ENCODE results near the gene C2CD4A. TPM values are rescaled to one million over a fixed set of nuclear protein-coding genes. Genes with fewer than 3 reads are reported as not detected.

The C2CD4A gene
- total RNA-seq, 1 experiment from 2014 or later, result not detected

- no peaks in the 10 kb centered on the region; the same call in none of the 2 replicates for H3K27me3 ChIP-seq (replicated peaks)
- H3K36me3 ChIP-seq, result no peaks in the 10 kb centered on the region
- no peak overlapping the region for H3K4me3 ChIP-seq
- no peak overlapping the region for H3K27ac ChIP-seq
- no peaks in the 10 kb centered on the region for H3K9me3 ChIP-seq (replicated peaks)
- no peak for DNase-seq (ENCODE audit: low read depth in 1 of 2, low spot score in 2 of 2)
- H3K4me1 ChIP-seq (replicated peaks), result 0 out of 2 replicates have a peak, but pooled peaks cover 4% of the 10 kb centered on the region
Observed at GRCh38 chr15:62099094-62099601, 32.4 kb downstream of the C2CD4A start.

DNA sequence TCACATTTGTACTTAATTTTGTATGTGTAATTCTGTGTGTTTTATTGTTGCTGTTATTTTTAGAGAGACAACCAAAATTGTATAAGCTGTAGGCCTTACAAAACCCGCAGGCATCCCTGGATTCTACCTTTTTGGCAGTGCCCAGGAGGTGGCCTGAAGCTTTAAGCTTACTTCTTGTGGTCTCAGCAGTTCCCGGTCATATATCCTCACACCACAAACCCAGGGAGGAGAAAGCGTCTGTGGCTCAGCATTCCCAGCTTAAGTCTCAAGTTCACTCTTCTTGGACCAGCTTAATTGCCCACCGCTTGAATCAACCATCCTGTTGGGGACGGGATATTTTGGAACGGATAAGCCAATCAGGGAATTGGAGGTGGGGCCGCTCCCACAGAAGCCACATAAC, 36.7 kb downstream of the C2CD4A start:
- Histone ChIP-seq H3K9me3 (replicated peaks) (no peaks in the 10 kb centered on the region), H3K27me3 (replicated peaks) (no peaks in the 10 kb centered on the region; the same call in none of the 2 replicates), H3K4me3 (no peak overlapping the region), H3K4me1 (replicated peaks) (0 out of 2 replicates have a peak, but pooled peaks cover 4% of the 10 kb centered on the region), H3K36me3 (no peaks in the 10 kb centered on the region), H3K27ac (no peak overlapping the region)
- no peak for DNase-seq (ENCODE audit: low read depth in 1 of 2, low spot score in 2 of 2)

DNA sequence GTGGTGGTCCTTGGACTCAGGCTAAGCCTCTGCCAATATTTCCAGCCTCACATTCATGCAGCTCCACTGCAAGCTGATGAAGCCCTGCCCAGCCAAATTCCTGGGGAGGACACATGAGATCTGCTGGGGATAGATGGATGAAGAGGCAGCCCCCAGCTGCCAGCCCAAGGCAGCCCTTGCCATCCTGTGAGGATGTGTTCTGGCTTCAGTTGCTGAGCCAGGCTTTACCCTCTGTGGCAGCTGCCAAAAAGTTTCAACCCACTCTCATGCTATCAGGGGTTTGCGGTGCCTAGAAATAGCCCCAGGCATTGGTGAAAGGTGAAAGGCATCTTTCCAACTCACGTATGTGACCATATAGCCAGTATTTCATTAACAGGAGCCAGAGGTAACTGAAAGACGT, 37.6 kb downstream of the C2CD4A start:
- Histone ChIP-seq H3K4me1 (replicated peaks) (no peaks in the 10 kb centered on the region), H3K9me3 (replicated peaks) (no peaks in the 10 kb centered on the region), H3K4me3 (no peak overlapping the region), H3K36me3 (no peaks in the 10 kb centered on the region), H3K27ac (no peak overlapping the region), H3K27me3 (replicated peaks) (no peaks in the 10 kb centered on the region; the same call in none of the 2 replicates)
- no peak for DNase-seq (ENCODE audit: low read depth in 1 of 2, low spot score in 2 of 2)

DNA sequence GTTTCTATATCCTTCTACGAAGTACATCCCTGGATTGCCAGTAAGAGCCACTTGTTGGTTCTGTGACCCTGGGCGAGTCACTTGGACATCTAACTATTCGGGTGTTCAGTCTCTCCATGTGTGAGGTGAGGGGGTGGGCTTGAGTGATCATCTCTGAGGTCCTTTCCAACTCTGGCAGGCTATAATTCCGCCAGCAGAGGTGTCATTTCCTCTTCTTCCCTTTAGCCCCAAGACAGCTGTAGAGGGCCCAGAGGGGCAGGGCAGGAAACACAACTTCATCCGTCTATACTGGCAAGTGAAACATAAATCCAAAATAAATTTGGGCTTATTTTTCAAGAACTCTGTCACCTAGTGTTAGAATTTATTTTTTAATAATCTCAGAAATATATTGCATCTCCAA, 38.1 kb downstream of the C2CD4A start:
- no peaks in the 10 kb centered on the region for H3K9me3 ChIP-seq (replicated peaks)
- peaks cover under 1% of the 10 kb centered on the region for H3K4me1 ChIP-seq (replicated peaks)
- DNase-seq (ENCODE audit: low read depth in 1 of 2, low spot score in 2 of 2), result no peak
- H3K4me3 ChIP-seq, result no peak overlapping the region
- no peaks in the 10 kb centered on the region; the same call in none of the 2 replicates for H3K27me3 ChIP-seq (replicated peaks)
- no peak overlapping the region for H3K27ac ChIP-seq
- no peaks in the 10 kb centered on the region for H3K36me3 ChIP-seq

GRCh38 chr15:62105266-62105665, 38.5 kb downstream of the C2CD4A start:
- no peak overlapping the region for H3K4me3 ChIP-seq
- H3K9me3 ChIP-seq (replicated peaks), result no peaks in the 10 kb centered on the region
- H3K36me3 ChIP-seq, result no peaks in the 10 kb centered on the region
- no peaks in the 10 kb centered on the region; the same call in none of the 2 replicates for H3K27me3 ChIP-seq (replicated peaks)
- DNase-seq (ENCODE audit: low read depth in 1 of 2, low spot score in 2 of 2), result no peak
- H3K27ac ChIP-seq, result no peak overlapping the region
- peaks cover 5% of the 10 kb centered on the region for H3K4me1 ChIP-seq (replicated peaks)

- Histone ChIP-seq H3K36me3 (no peaks in the 10 kb centered on the region), H3K4me1 (replicated peaks) (peaks cover 13% of the 10 kb centered on the region), H3K27me3 (replicated peaks) (no peaks in the 10 kb centered on the region; the same call in none of the 2 replicates), H3K4me3 (no peak overlapping the region), H3K9me3 (replicated peaks) (no peaks in the 10 kb centered on the region), H3K27ac (no peak overlapping the region)
- no peak for DNase-seq (ENCODE audit: low read depth in 1 of 2, low spot score in 2 of 2)
Observed at GRCh38 chr15:62106096-62106495, 39.3 kb downstream of the C2CD4A start.

GRCh38 chr15:62107571-62108121, 40.9 kb downstream of the C2CD4A start:
- Histone ChIP-seq H3K27me3 (replicated peaks) (no peaks in the 10 kb centered on the region), H3K4me1 (replicated peaks) (peaks cover 13% of the 10 kb centered on the region), H3K9me3 (replicated peaks) (no peaks in the 10 kb centered on the region), H3K36me3 (no peaks in the 10 kb centered on the region), H3K27ac (no peak overlapping the region), H3K4me3 (no peak overlapping the region)
- DNase-seq (ENCODE audit: low read depth in 1 of 2, low spot score in 2 of 2), result no peak

- DNase-seq (ENCODE audit: low read depth in 1 of 2, low spot score in 2 of 2), result no peak
- Histone ChIP-seq H3K36me3 (no peaks in the 10 kb centered on the region), H3K4me3 (no peak overlapping the region), H3K27ac (no peak overlapping the region), H3K9me3 (replicated peaks) (no peaks in the 10 kb centered on the region), H3K4me1 (replicated peaks) (peaks cover 19% of the 10 kb centered on the region), H3K27me3 (replicated peaks) (no peaks in the 10 kb centered on the region)
Observed at GRCh38 chr15:62108411-62108810, 41.6 kb downstream of the C2CD4A start.

DNA sequence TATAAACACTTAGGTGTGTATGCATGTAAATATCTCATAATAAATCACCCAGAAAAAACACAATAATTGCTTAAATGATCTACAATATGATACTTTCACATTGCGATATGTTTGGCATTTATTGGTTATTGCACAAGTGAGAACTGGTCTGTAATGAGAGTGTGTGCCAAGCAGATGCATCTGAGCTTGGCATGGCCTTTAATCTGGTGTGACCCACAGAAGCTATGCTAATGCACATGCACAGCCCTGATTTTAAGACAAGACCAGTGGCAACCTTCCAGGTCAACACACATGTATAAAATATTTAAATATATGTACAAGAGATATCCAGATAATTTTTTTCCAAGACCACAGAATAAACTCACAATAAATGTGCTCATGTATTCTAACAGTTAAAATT, 42.7 kb downstream of the C2CD4A start:
- H3K27ac ChIP-seq, result no peak overlapping the region
- peaks cover 19% of the 10 kb centered on the region for H3K4me1 ChIP-seq (replicated peaks)
- no peak overlapping the region for H3K4me3 ChIP-seq
- no peaks in the 10 kb centered on the region for H3K36me3 ChIP-seq
- DNase-seq (ENCODE audit: low read depth in 1 of 2, low spot score in 2 of 2), result no peak
- no peaks in the 10 kb centered on the region for H3K27me3 ChIP-seq (replicated peaks)
- H3K9me3 ChIP-seq (replicated peaks), result no peaks in the 10 kb centered on the region

- Histone ChIP-seq H3K4me1 (replicated peaks) (peaks cover 19% of the 10 kb centered on the region), H3K27ac (no peak overlapping the region), H3K9me3 (replicated peaks) (no peaks in the 10 kb centered on the region), H3K36me3 (no peaks in the 10 kb centered on the region), H3K4me3 (no peak overlapping the region), H3K27me3 (replicated peaks) (no peaks in the 10 kb centered on the region)
- peak in 1 of 2 experiments; percentile 20 for DNase-seq (ENCODE audit: low read depth in 1 of 2, low spot score in 2 of 2)
Observed at GRCh38 chr15:62109982-62110851, 43.4 kb downstream of the C2CD4A start.

GRCh38 chr15:62112081-62112480, 45.3 kb downstream of the C2CD4A start:
- Histone ChIP-seq H3K27me3 (replicated peaks) (no peaks in the 10 kb centered on the region), H3K27ac (no peak overlapping the region), H3K36me3 (no peaks in the 10 kb centered on the region), H3K4me1 (replicated peaks) (peaks cover 19% of the 10 kb centered on the region), H3K9me3 (replicated peaks) (no peaks in the 10 kb centered on the region), H3K4me3 (no peak overlapping the region)
- DNase-seq (ENCODE audit: low read depth in 1 of 2, low spot score in 2 of 2), result no peak

- Histone ChIP-seq H3K4me1 (replicated peaks) (peaks cover 19% of the 10 kb centered on the region), H3K36me3 (no peaks in the 10 kb centered on the region), H3K4me3 (no peak overlapping the region), H3K27me3 (replicated peaks) (no peaks in the 10 kb centered on the region), H3K9me3 (replicated peaks) (no peaks in the 10 kb centered on the region), H3K27ac (no peak overlapping the region)
- DNase-seq (ENCODE audit: low read depth in 1 of 2, low spot score in 2 of 2), result peak; percentile 31 to 56
Observed at GRCh38 chr15:62112616-62113593, 46.1 kb downstream of the C2CD4A start.

DNA sequence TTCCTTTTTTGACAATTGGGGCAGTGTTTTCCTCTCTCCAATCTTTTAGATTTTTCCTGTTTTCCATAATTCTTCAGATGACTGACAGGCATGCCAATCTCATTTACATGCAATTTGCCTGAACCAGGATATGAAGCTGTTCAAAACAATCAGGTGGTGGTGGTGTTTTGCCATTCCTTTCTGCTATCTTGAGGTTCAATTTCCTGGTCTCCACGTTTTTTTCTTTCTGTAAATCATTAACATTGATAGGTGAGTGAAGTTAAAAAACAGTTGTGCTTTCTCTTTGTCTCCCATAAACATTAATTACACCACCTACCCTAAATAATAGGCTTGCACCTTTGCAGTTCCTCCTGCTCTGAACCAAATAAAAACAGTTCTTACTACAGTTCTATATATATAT, 49.1 kb downstream of the C2CD4A start:
- DNase-seq (ENCODE audit: low read depth in 1 of 2, low spot score in 2 of 2), result no peak
- Histone ChIP-seq H3K9me3 (replicated peaks) (no peaks in the 10 kb centered on the region), H3K4me3 (no peak overlapping the region), H3K36me3 (no peaks in the 10 kb centered on the region), H3K27ac (no peak overlapping the region), H3K4me1 (replicated peaks) (peaks cover 27% of the 10 kb centered on the region), H3K27me3 (replicated peaks) (no peaks in the 10 kb centered on the region)

Data from SJSA1 (cell line).